PFSK-1 (cell line): ENCODE data around the gene EEPD1.

ENCODE experiments used
- FOXP2 ChIP-seq: optimal IDR thresholded peaks from 2 replicates; pipeline ENCODE3; 2011; ENCODE audit warnings: borderline replicate concordance, control low read depth, inconsistent platforms; ENCODE audit not compliant: insufficient read depth; ENCODE audit errors: extremely low read length, extremely low read depth
- POLR2AphosphoS5 ChIP-seq: IDR thresholded peaks from 2 replicates; pipeline ENCODE4 v1.6.1; 2012; ENCODE audit warnings: low read depth, mild to moderate bottlenecking, control low read depth, low read length, moderate library complexity
- SIN3A ChIP-seq: IDR thresholded peaks from 2 replicates; pipeline ENCODE4 v1.6.1; 2012; ENCODE audit warnings: mild to moderate bottlenecking, low read length, moderate library complexity, borderline replicate concordance; ENCODE audit not compliant: insufficient read depth
- TAF1 ChIP-seq: IDR thresholded peaks from 2 replicates; pipeline ENCODE4 v1.6.1; 2012; ENCODE audit warnings: low read length, control low read depth, borderline replicate concordance; ENCODE audit not compliant: insufficient read depth
- TF ChIP-seq, protein P1 (sequence below), 2 experiments: IDR thresholded peaks; 2 replicates each; pipeline versions ENCODE4 v1.6.1 to v1.8.0; 2011 to 2012; ENCODE audit warnings: low read depth in 2 of 2, low read length in 2 of 2, control low read depth in 1 of 2, inconsistent platforms in 1 of 2, mild to moderate bottlenecking in 1 of 2, moderate library complexity in 1 of 2; ENCODE audit not compliant: insufficient read depth in 1 of 2

The EEPD1 gene

DNA sequence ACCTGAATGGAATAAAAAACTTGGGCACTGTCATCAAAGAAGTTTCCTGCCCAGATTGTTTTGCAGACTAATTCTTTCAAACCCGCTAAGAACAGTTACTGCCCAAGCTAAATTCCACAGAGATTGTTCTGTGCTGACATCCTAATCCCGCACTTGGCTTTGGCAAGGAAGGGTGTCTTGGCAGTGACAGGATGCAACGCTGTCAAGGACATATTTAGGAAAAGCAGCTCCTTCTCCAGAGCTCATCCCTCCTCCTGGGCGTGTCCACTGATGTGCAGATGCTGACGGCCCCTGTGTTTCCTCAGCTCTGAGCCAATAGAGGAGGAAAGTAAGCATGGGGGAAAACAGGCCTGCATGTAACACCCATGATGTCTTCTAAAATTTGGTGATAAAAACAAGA, 74.2 kb downstream of the EEPD1 start:
- TF ChIP-seq SIN3A (no peak), POLR2AphosphoS5 (no peak), FOXP2 (no peak), TAF1 (no peak)
- TF ChIP-seq, protein P1, sequence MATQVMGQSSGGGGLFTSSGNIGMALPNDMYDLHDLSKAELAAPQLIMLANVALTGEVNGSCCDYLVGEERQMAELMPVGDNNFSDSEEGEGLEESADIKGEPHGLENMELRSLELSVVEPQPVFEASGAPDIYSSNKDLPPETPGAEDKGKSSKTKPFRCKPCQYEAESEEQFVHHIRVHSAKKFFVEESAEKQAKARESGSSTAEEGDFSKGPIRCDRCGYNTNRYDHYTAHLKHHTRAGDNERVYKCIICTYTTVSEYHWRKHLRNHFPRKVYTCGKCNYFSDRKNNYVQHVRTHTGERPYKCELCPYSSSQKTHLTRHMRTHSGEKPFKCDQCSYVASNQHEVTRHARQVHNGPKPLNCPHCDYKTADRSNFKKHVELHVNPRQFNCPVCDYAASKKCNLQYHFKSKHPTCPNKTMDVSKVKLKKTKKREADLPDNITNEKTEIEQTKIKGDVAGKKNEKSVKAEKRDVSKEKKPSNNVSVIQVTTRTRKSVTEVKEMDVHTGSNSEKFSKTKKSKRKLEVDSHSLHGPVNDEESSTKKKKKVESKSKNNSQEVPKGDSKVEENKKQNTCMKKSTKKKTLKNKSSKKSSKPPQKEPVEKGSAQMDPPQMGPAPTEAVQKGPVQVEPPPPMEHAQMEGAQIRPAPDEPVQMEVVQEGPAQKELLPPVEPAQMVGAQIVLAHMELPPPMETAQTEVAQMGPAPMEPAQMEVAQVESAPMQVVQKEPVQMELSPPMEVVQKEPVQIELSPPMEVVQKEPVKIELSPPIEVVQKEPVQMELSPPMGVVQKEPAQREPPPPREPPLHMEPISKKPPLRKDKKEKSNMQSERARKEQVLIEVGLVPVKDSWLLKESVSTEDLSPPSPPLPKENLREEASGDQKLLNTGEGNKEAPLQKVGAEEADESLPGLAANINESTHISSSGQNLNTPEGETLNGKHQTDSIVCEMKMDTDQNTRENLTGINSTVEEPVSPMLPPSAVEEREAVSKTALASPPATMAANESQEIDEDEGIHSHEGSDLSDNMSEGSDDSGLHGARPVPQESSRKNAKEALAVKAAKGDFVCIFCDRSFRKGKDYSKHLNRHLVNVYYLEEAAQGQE (IDR thresholded peaks at IDR 0.05; ENCODE audit: insufficient read depth in 1 of 2, low read depth in 2 of 2, low read length in 2 of 2): no peak

DNA sequence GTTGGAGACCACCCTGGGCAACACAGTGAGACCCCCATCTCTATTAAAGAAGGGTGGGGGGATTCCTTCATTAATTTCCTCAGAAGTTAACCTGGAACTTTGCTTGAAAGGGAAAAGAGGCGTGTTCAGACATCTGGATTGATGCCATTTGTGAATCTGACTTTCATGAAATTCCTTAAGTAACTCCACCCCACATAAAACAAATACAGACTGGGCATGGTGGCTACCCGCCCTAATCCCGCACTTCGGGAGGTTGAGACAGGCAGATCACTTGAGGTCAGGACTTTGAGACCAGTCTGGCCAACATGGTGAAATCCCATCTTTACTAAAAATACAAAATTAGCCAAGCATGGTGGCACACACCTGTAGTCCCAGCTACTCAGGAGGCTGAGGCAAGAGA, 75.0 kb downstream of the EEPD1 start:
- TF ChIP-seq POLR2AphosphoS5 (no peak), FOXP2 (no peak), SIN3A (no peak), TAF1 (no peak)
- TF ChIP-seq, protein P1 (IDR thresholded peaks at IDR 0.05; ENCODE audit: insufficient read depth in 1 of 2, low read depth in 2 of 2, low read length in 2 of 2): no peak

DNA sequence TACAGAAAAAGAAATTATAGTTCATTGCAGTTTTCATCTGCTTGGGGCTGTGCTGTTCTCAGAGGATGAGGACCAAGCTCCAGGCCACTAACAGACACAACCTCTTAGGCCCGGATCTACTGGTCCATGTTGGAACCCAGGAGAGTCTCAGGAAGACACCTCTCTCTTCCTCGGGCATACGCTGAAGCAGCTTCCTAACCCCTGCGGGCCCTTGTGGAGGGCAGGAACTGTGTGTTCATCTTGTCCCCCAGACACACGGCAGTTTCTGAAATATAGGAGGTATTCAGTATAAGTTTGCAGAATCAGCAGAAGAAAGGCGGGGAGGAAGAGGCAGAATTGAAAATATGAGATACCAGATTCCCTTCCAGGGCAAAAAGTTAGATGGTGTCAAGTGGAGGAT, 78.4 kb downstream of the EEPD1 start:
- no peak for TF ChIP-seq TAF1
- TF ChIP-seq POLR2AphosphoS5: no peak

DNA sequence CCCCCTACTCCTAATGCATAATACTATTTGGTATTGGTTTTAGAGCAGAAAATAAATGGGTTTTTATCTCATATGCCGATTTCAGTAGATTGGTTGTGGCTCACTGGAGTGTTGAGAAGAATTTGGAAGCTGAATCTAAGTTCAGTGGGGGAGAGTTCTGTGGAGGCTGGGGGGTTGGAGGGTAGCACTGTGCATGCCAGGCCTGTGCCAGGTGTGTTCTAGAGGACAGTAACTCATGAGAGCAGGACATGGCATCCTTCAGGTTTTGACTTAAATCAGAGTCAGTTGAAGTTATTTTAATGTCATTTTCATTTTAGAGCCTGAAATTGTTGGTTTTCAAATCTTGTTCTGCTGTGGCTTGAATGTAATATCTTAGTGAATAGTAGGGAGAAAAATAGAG, 79.5 kb downstream of the EEPD1 start:
- TF ChIP-seq, protein P1 (IDR thresholded peaks at IDR 0.05; ENCODE audit: insufficient read depth in 1 of 2, low read depth in 2 of 2, low read length in 2 of 2): no peak
- no peak for TF ChIP-seq POLR2AphosphoS5
- no peak for TF ChIP-seq TAF1
- no peak for TF ChIP-seq SIN3A
- no peak for TF ChIP-seq FOXP2

DNA sequence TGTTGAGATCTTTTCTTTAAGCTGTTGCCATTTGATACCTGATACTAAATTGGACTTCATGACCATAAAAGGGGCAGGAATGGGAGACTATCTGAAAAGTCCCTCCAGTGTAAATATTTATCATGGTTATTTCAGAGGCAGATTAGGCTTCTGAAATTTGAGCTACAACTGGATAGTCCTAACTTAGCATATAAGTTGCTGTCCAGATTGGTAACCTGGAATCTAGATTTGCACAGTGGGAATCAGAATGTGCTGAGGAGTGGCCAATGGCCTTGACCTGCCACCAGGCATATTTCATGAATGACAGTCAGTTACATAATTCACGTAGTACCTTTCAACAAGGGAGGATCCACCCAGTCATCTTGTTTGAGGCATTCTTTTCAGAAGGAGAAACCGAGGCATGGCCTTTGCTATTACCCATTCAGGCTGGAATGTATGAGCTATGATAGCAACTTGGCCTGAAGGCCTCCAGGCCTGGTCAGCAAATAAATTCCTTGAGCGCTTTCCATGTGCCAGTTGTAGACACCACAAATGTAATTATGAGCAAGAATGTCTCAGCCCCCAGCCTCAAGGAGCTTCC, 80.0 kb downstream of the EEPD1 start:
- TF ChIP-seq TAF1 (no peak), POLR2AphosphoS5 (no peak)

DNA sequence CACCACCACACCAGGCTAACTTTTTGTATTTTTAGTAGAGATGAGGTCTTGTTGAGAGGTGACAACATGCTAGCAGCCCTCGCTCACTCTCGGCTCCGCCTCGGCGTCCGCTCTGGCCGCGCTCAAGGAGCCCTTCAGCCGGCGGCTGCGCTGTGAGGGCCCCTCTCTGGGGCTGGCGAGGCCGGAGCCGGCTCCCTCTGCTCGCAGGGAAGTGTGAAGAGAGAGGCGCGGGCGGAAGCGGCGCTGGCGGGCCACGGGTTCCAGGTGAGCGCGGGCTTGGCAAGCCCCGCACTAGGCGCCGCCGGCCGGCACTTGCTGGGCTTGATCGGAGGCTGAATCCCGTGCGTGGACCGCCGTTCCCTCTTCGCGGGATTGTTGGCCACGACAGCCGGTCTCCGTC, 83.0 kb downstream of the EEPD1 start:
- TF ChIP-seq, protein P1 (IDR thresholded peaks at IDR 0.05; ENCODE audit: insufficient read depth in 1 of 2, low read depth in 2 of 2, low read length in 2 of 2): no peak
- TF ChIP-seq TAF1 (no peak), FOXP2 (no peak), SIN3A (no peak), POLR2AphosphoS5 (no peak)
